Tibial nerve (tissue), 4 donors: ENCODE results near the gene DCDC1.

Source experiments
- CTCF ChIP-seq, 5 experiments: fragments of 200-600 bp in 3 of 5; fragments of 450-650 bp in 2 of 5; sonication (generic) in 3 of 5; IDR thresholded peaks; one replicate each; pipeline ENCODE4 v1.5.1; 2016 to 2019; ENCODE audit warnings: antibody characterized with exemption in 5 of 5, mild to moderate bottlenecking in 3 of 5, moderate library complexity in 2 of 5
- EP300 ChIP-seq, 2 donors: sonication (generic); formaldehyde crosslinking; IDR thresholded peaks; one replicate each; pipeline ENCODE4 v1.6.1; 2017; ENCODE audit warnings: antibody characterized with exemption in 2 of 2, mild to moderate bottlenecking in 1 of 2

GRCh38 chr11:30889143-30889794 is 480.3 kb downstream of the DCDC1 start:
- TF ChIP-seq EP300 (IDR thresholded peaks at IDR 0.05) (no peak), CTCF (IDR thresholded peaks at IDR 0.05) (no peak)
